ENCODE data around the gene SKAP2. TPM values are rescaled to one million over a fixed set of nuclear protein-coding genes. Genes with fewer than 3 reads are reported as not detected.

SKAP2 gene
- total and polyA plus RNA-seq, 10 of the 15 experiments (the other 5 are each of a cell fraction or from before 2014, with no cell fraction given): 10.9 to 40.6 (median 23.5) TPM

- Histone ChIP-seq H3K9me3 (replicated peaks; ENCODE audit: control insufficient read depth, insufficient read depth, low read length) (no peaks in the 10 kb centered on the region), H3K27ac (ENCODE audit: control insufficient read depth, insufficient read depth) (no peak overlapping the region), H3K4me3 (no peak overlapping the region), H4K20me1 (ENCODE audit: control insufficient read depth, insufficient read depth) (no peaks in the 10 kb centered on the region), H3K27me3 (replicated peaks in 1 of 2; ENCODE audit: control insufficient read depth in 2 of 2, insufficient read depth in 2 of 2, low read length in 1 of 2) (no peaks in the 10 kb centered on the region), H3K36me3 (ENCODE audit: control insufficient read depth in 2 of 2, insufficient read depth in 2 of 2, low read length in 1 of 2) (no peaks in the 10 kb centered on the region), H2AFZ (ENCODE audit: control insufficient read depth, low read depth, low read length) (no peak overlapping the region), H3K79me2 (ENCODE audit: control insufficient read depth, insufficient read depth, low read length) (no peaks in the 10 kb centered on the region), H3K4me1 (ENCODE audit: control insufficient read depth, insufficient read depth, low read length) (no peaks in the 10 kb centered on the region), H3K9ac (ENCODE audit: control insufficient read depth, insufficient read depth, low read length) (no peak overlapping the region), H3K4me2 (ENCODE audit: control insufficient read depth, insufficient read depth) (no peak overlapping the region)
- TF ChIP-seq FOXK2 (IDR thresholded peaks at IDR 0.05): no peak
- TF ChIP-seq CREB1 (IDR thresholded peaks at IDR 0.05; ENCODE audit: low read depth): no peak
- TF ChIP-seq EP300 (IDR thresholded peaks at IDR 0.05; ENCODE audit: borderline replicate concordance in 1 of 2, control insufficient read depth in 1 of 2, low read depth in 2 of 2, low read length in 2 of 2): no peak
- no peak for TF ChIP-seq RCOR1 (conservative IDR thresholded peaks at IDR 0.05; ENCODE audit: low read depth, low read length)
- TF ChIP-seq PAX8 (IDR thresholded peaks at IDR 0.05): no peak
- TF ChIP-seq, protein P1, sequence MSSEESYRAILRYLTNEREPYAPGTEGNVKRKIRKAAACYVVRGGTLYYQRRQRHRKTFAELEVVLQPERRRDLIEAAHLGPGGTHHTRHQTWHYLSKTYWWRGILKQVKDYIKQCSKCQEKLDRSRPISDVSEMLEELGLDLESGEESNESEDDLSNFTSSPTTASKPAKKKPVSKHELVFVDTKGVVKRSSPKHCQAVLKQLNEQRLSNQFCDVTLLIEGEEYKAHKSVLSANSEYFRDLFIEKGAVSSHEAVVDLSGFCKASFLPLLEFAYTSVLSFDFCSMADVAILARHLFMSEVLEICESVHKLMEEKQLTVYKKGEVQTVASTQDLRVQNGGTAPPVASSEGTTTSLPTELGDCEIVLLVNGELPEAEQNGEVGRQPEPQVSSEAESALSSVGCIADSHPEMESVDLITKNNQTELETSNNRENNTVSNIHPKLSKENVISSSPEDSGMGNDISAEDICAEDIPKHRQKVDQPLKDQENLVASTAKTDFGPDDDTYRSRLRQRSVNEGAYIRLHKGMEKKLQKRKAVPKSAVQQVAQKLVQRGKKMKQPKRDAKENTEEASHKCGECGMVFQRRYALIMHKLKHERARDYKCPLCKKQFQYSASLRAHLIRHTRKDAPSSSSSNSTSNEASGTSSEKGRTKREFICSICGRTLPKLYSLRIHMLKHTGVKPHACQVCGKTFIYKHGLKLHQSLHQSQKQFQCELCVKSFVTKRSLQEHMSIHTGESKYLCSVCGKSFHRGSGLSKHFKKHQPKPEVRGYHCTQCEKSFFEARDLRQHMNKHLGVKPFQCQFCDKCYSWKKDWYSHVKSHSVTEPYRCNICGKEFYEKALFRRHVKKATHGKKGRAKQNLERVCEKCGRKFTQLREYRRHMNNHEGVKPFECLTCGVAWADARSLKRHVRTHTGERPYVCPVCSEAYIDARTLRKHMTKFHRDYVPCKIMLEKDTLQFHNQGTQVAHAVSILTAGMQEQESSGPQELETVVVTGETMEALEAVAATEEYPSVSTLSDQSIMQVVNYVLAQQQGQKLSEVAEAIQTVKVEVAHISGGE (CRISPR knock-in tag; IDR thresholded peaks at IDR 0.05): no peak
- TF ChIP-seq SIX5 (IDR thresholded peaks at IDR 0.05; ENCODE audit: low read depth, low read length, severe bottlenecking): no peak
- TF ChIP-seq SMARCA5 (IDR thresholded peaks at IDR 0.05): no peak
- TF ChIP-seq, protein P2, sequence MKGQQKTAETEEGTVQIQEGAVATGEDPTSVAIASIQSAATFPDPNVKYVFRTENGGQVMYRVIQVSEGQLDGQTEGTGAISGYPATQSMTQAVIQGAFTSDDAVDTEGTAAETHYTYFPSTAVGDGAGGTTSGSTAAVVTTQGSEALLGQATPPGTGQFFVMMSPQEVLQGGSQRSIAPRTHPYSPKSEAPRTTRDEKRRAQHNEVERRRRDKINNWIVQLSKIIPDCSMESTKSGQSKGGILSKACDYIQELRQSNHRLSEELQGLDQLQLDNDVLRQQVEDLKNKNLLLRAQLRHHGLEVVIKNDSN (IDR thresholded peaks at IDR 0.05; ENCODE audit: borderline replicate concordance, extremely low read length, insufficient read depth, low read depth, low read length): no peak
- TF ChIP-seq PBX3 (IDR thresholded peaks at IDR 0.05; ENCODE audit: insufficient replicate concordance, low read depth, low read length): no peak
- TF ChIP-seq POLR2AphosphoS5 (IDR thresholded peaks at IDR 0.05; ENCODE audit: low read length): no peak
- no peak for TF ChIP-seq RUNX3 (IDR thresholded peaks at IDR 0.05; ENCODE audit: low read length)
- no peak for TF ChIP-seq ZBED1 (IDR thresholded peaks at IDR 0.05; ENCODE audit: borderline replicate concordance)
- no peak for TF ChIP-seq ZNF207 (IDR thresholded peaks at IDR 0.05; ENCODE audit: borderline replicate concordance)
- TF ChIP-seq SUZ12 (IDR thresholded peaks at IDR 0.05; ENCODE audit: unreplicated experiment): no peak
- no peak for TF ChIP-seq ATF3 (IDR thresholded peaks at IDR 0.05; ENCODE audit: borderline replicate concordance, extremely low read depth, low read depth, low read length)
- no peak for TF ChIP-seq FOXM1 (IDR thresholded peaks at IDR 0.05; ENCODE audit: low read depth, low read length)
- no peak for TF ChIP-seq ETV6 (conservative IDR thresholded peaks at IDR 0.05 in 1 of 2, IDR thresholded peaks at IDR 0.05 in 1 of 2; ENCODE audit: borderline replicate concordance in 1 of 2, low read depth in 1 of 2)
- TF ChIP-seq BHLHE40 (IDR thresholded peaks at IDR 0.05; ENCODE audit: borderline replicate concordance in 1 of 2, low read depth in 2 of 2, low read length in 1 of 2): no peak
- no peak for TF ChIP-seq GATAD2B (conservative IDR thresholded peaks at IDR 0.05; ENCODE audit: low read depth)
- DNase-seq (ENCODE audit: low read depth, low spot score) (no peak), ATAC-seq (no peak), FAIRE-seq (no peak)
- intact Hi-C loops (cut with micrococcal nuclease; ENCODE audit: unreplicated experiment): no loop called here
- in situ Hi-C loops (cut with MboI): no loop called here
- SMC1A ChIA-PET (ENCODE audit: uncharacterized antibody, unreplicated experiment): no interaction called here
- no TSS peak for BruUV-seq (replicated peaks)
- POLR2A ChIA-PET: no interaction called here
- RAD21 ChIA-PET (ENCODE audit: unreplicated experiment): no interaction called here
- 28% methylated on average over 4 of the region's 4 CpGs for WGBS (ENCODE audit: insufficient coverage, insufficient replicate concordance, low lambda C conversion rate, missing lambda C conversion rate)
- CTCF ChIA-PET: no interaction called here
These were observed 239.1 kb downstream of the SKAP2 start for GRCh38 chr7:26625286-26625685.

Data from GM12878 (cell line).